WI38 (cell line): ENCODE data around the gene DUSP18.
"Not testable (repeated sequence)": the region's sequence is repeated elsewhere in the genome, so short reads cannot be mapped to it uniquely, and the experiment has no call there.

Experiments used
- H3K4me3 ChIP-seq: 2 replicates; pipeline ENCODE4 v1.5.1; 2011; ENCODE audit warnings: low read depth, mild to moderate bottlenecking, control low read depth, low read length
- CTCF ChIP-seq: IDR thresholded peaks from 2 replicates; pipeline ENCODE4 v1.5.1; 2012; ENCODE audit warnings: low read depth, mild to moderate bottlenecking, control low read depth, low read length

Gene DUSP18

GRCh38 chr22:30689622-30690021, 21.9 kb upstream of the DUSP18 start:
- TF ChIP-seq CTCF, result no peak

GRCh38 chr22:30687358-30687757, 19.7 kb upstream of the DUSP18 start:
- no peak for TF ChIP-seq CTCF
- no peak overlapping the region for H3K4me3 ChIP-seq

More at GRCh38 chr22:30689622-30690021, 21.9 kb upstream of the DUSP18 start:
- H3K4me3 ChIP-seq, result no peak overlapping the region

- no peak for TF ChIP-seq CTCF
- H3K4me3 ChIP-seq, result no peak overlapping the region
These were observed 17.5 kb upstream of the DUSP18 start for GRCh38 chr22:30685178-30685577.

GRCh38 chr22:30681831-30682230, 14.2 kb upstream of the DUSP18 start:
- no peak for TF ChIP-seq CTCF
- H3K4me3 ChIP-seq, result no peak overlapping the region

- no peak for TF ChIP-seq CTCF
- no peak overlapping the region for H3K4me3 ChIP-seq
These were observed 13.5 kb upstream of the DUSP18 start for GRCh38 chr22:30680991-30681770.

- H3K4me3 ChIP-seq, result not testable (repeated sequence)
These were observed 12.4 kb upstream of the DUSP18 start for GRCh38 chr22:30679895-30680690.

- H3K4me3 ChIP-seq, result not testable (repeated sequence)
These were observed 8.9 kb upstream of the DUSP18 start for GRCh38 chr22:30676565-30676964.

- no peak for TF ChIP-seq CTCF
- H3K4me3 ChIP-seq, result no peak overlapping the region
These were observed 7.8 kb upstream of the DUSP18 start for GRCh38 chr22:30675436-30675835.
